ENCODE measurements around the gene EGR4. TPM values are rescaled to one million over a fixed set of nuclear protein-coding genes. Genes with fewer than 3 reads are reported as not detected.

EGR4 gene
- total and polyA plus RNA-seq, 2 experiments from 2014 or later, result 0.23 TPM; not detected in 1

DNA sequence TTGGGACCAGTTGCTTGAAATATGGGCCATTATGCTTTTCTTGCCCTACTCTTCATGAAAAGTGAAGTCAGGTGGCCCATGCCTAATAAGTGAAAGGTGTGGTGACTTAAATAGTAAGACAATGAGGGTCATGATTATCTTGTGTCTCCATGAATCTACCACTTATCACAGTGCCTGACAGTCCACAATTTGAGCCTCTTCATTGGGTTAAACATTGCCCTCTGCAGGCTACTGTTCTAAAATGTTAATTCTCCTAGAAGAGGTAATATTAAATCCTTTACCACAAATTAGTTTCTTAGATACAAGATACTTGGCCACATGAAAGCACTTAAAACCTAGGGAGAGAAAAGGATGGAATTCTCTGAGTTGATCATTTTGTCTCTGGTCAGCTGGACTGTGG lies 4.0 kb downstream of the EGR4 start:
- H3K4me2 ChIP-seq, result no peak overlapping the region
- H3K9me3 Mint-ChIP-seq, result no peaks in the 10 kb centered on the region; the same call in 2 of the 3 replicates
- peaks cover 62% of the 10 kb centered on the region for H3K27me3 Mint-ChIP-seq (ENCODE audit: insufficient read depth, low read depth, poor library complexity)
- no peak overlapping the region for H3K4me3 Mint-ChIP-seq
- no peak for DNase-seq (ENCODE audit: low spot score)
- peaks cover 21% of the 10 kb centered on the region for H3K4me1 ChIP-seq (ENCODE audit: insufficient read depth)
- H3K9me2 ChIP-seq (ENCODE audit: insufficient read depth), result no peaks in the 10 kb centered on the region
- peaks cover 5% of the 10 kb centered on the region for H4K20me1 ChIP-seq (replicated peaks; ENCODE audit: insufficient read depth)
- H3K36me3 ChIP-seq (ENCODE audit: insufficient read depth), result no peaks in the 10 kb centered on the region
- no peak overlapping the region for H2AFZ ChIP-seq
- H3K27ac ChIP-seq (ENCODE audit: low read depth), result no peak overlapping the region
- H3K27me3 ChIP-seq (ENCODE audit: insufficient read depth), result peaks cover 94% of the 10 kb centered on the region
- no peak overlapping the region for H3K27ac Mint-ChIP-seq
- H3K4me1 Mint-ChIP-seq, result peaks cover 18% of the 10 kb centered on the region
- H3K36me3 Mint-ChIP-seq (ENCODE audit: low read depth), result no peaks in the 10 kb centered on the region
- TF ChIP-seq EZH2phosphoT487 (IDR thresholded peaks at IDR 0.05; ENCODE audit: unreplicated experiment) (no peak), CTCF (conservative IDR thresholded peaks at IDR 0.05; ENCODE audit: low read depth in 2 of 2) (peak; percentile 34 to 36)
- no peak overlapping the region for H3K4me3 ChIP-seq
- no peaks in the 10 kb centered on the region for H3K79me2 ChIP-seq (replicated peaks; ENCODE audit: insufficient read depth)
- no peak for ATAC-seq
- H3F3A ChIP-seq (replicated peaks; ENCODE audit: low read depth), result peaks cover 15% of the 10 kb centered on the region

GRCh38 chr2:73286134-73286655 lies 7.2 kb downstream of the EGR4 start:
- no peak overlapping the region for H3K4me3 ChIP-seq
- no peak for ATAC-seq
- H2AFZ ChIP-seq, result no peak overlapping the region
- Mint-ChIP-seq H3K4me3 (no peak overlapping the region), H3K27ac (no peak overlapping the region), H3K9me3 (no peaks in the 10 kb centered on the region; the same call in 2 of the 3 replicates), H3K4me1 (peaks cover 26% of the 10 kb centered on the region), H3K36me3 (ENCODE audit: low read depth) (no peaks in the 10 kb centered on the region), H3K27me3 (ENCODE audit: insufficient read depth, low read depth, poor library complexity) (peaks cover 37% of the 10 kb centered on the region)
- H3K4me2 ChIP-seq, result no peak overlapping the region
- peaks cover 15% of the 10 kb centered on the region for H4K20me1 ChIP-seq (replicated peaks; ENCODE audit: insufficient read depth)
- no peaks in the 10 kb centered on the region for H3K9me2 ChIP-seq (ENCODE audit: insufficient read depth)
- no peaks in the 10 kb centered on the region for H3K36me3 ChIP-seq (ENCODE audit: insufficient read depth)
- peaks cover 15% of the 10 kb centered on the region for H3K4me1 ChIP-seq (ENCODE audit: insufficient read depth)
- no peak overlapping the region for H3K27ac ChIP-seq (ENCODE audit: low read depth)
- peaks cover 64% of the 10 kb centered on the region for H3K27me3 ChIP-seq (ENCODE audit: insufficient read depth)
- peaks cover 24% of the 10 kb centered on the region for H3K79me2 ChIP-seq (replicated peaks; ENCODE audit: insufficient read depth)
- H3F3A ChIP-seq (replicated peaks; ENCODE audit: low read depth), result peaks cover 15% of the 10 kb centered on the region
- DNase-seq (ENCODE audit: low spot score), result no peak
- TF ChIP-seq JUNB (IDR thresholded peaks at IDR 0.05; ENCODE audit: unreplicated experiment) (no peak), ZNF331 (CRISPR knock-in tag; IDR thresholded peaks at IDR 0.05; ENCODE audit: low read depth) (no peak), NANOG (IDR thresholded peaks at IDR 0.05; ENCODE audit: borderline replicate concordance) (no peak), ZNF462 (CRISPR knock-in tag; IDR thresholded peaks at IDR 0.05) (no peak), ZNF114 (CRISPR knock-in tag; IDR thresholded peaks at IDR 0.05) (no peak), STAT1 (IDR thresholded peaks at IDR 0.05; ENCODE audit: unreplicated experiment) (no peak), EZH2phosphoT487 (IDR thresholded peaks at IDR 0.05; ENCODE audit: unreplicated experiment) (no peak), CTCF (conservative IDR thresholded peaks at IDR 0.05; ENCODE audit: low read depth in 2 of 2) (no peak), CREB1 (CRISPR knock-in tag; IDR thresholded peaks at IDR 0.05; ENCODE audit: low read depth) (no peak)
- TF ChIP-seq, protein P1, sequence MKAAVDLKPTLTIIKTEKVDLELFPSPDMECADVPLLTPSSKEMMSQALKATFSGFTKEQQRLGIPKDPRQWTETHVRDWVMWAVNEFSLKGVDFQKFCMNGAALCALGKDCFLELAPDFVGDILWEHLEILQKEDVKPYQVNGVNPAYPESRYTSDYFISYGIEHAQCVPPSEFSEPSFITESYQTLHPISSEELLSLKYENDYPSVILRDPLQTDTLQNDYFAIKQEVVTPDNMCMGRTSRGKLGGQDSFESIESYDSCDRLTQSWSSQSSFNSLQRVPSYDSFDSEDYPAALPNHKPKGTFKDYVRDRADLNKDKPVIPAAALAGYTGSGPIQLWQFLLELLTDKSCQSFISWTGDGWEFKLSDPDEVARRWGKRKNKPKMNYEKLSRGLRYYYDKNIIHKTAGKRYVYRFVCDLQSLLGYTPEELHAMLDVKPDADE (IDR thresholded peaks at IDR 0.05), result no peak

All from GM23338 (cell line).